Subcutaneous adipose tissue (tissue), 4 donors: ENCODE data around the gene RTBDN. TPM values are rescaled to one million over a fixed set of nuclear protein-coding genes. Genes with fewer than 3 reads are reported as not detected.

Source experiments
- CTCF ChIP-seq: fragments of 450-650 bp; IDR thresholded peaks from one replicate; pipeline ENCODE4 v1.5.1; 2016; ENCODE audit warnings: low read depth, mild to moderate bottlenecking, control low read depth, antibody characterized with exemption, moderate library complexity
- total RNA-seq, 4 donors: library from RNA; depleted of rRNA; stranded (reverse); fragments of >200 nt; gene quantifications; one replicate each; pipeline ENCODE4 v1.1.0, GENCODE V29; 2016

RTBDN gene
- total RNA-seq, 4 donors from 2014 or later, result not detected

DNA sequence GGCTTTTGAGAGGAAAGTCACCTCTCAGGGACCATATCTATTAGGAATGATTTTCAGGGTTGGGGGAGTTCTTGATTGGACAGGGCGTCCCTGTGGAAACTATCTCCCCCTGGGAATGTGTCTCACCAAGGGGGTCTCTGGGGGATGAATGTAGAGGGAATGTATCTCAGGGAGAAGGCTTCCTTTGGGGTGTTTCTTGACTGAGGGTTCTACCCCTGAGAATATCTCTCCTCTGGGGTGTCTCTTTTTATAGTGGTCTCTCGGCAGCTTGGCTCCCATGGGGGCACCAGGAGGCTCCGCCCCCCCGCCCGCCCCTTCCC, 1.0 kb downstream of the RTBDN start:
- TF ChIP-seq CTCF, result no peak

- TF ChIP-seq CTCF, result no peak
Observed at GRCh38 chr19:12828494-12828893, 5.9 kb downstream of the RTBDN start.

DNA sequence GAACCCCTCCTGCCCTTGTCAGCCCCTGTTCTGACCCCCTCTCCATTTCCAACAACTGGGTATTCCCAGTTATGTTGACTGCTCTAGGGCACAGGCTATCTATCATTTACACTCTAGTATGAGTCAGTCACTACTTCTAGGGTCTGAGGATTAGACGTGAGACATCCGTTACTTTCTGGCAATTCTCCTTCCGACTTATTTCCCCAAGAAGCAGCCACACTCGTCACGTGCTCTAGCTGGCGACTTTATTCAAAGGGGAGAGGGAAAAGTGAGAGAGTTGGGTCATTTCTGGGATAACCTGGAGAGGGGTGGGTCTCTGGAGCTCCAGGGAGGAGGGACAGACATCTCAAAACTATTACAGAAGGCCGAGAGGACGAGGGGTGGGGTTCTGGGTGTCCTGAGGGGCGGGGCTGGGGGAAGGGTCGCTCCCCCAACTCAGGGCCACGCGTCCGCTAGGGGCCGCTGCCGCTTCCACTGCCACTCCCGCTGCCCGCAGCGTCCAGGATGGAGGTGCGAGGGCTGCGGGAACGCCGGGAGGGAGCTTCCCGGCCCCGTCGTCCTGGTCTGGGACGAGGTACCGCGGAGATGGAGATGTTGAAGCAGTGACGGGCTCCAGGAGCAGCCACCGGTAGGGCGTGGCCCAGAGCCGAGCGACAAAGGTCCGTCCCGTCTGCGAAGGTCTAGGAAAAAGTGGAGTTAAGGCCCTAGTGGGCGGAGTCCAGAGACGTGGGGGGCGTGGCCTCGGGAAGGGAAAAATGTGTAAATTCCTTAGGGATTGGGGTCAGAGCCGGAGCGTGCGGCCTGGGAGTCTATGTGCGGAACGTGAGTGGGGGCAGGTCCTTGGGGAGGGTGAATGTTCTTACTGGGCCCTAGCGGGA, 8.9 kb downstream of the RTBDN start:
- no peak for TF ChIP-seq CTCF

DNA sequence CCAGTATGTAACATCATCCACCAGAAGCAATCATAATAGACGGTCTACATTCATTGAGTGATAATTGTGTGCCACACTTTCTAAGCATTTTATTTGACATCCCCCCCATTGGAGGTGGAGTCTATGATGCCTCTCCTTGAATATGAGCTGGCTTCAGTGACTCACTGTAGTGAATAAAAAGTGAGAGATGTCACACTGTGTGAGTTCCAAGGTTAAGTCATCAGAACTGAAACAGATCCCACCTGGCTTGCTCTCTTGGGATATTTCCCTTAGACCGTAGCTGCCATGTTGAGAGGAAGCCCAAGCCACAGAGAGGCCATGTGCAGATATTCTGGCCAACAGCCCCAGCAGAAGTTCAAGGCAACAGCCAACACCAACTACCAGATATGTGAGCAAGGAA, 12.6 kb downstream of the RTBDN start:
- TF ChIP-seq CTCF, result no peak

GRCh38 chr19:12815088-12815487, 19.3 kb downstream of the RTBDN start:
- no peak for TF ChIP-seq CTCF

DNA sequence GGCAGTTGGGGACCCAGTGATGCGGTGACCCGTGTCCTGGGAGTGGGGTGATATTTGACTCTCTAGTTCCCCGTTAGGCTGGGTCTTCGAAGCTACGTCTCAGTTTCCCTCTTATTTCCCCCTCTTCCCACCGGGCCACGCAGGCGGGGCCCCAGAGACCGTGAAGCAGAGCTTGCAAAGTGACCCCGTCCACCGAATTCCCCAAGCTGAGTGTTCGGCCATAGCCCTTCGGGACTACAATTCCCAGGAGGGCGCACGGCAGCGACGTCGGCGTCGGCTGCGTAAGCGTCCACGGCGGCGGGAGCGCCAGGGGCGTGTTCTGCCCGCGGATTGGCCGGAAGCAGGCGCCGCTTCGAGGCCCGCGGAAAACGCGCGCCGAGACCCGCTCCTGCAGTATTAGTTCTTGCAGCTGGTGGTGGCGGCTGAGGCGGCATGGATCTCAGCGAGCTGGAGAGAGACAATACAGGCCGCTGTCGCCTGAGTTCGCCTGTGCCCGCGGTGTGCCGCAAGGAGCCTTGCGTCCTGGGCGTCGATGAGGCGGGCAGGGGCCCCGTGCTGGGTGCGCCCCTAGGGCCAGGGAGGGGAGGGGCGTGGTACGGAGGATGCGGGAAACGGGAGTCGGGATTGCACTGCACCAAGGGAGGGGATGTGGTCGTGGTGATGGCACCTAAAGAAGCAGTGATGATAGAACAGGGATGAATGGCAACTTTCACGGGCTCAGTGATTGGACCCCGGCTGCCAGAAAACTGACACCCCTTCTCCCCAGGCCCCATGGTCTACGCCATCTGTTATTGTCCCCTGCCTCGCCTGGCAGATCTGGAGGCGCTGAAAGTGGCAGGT, 27.9 kb downstream of the RTBDN start, which contains the start of gene RNASEH2A:
RNASEH2A (plus strand) TSS at position 343 of the 840 bp plus-strand sequence; CDS start at position 433, 90 bp downstream.
- no peak for TF ChIP-seq CTCF

DNA sequence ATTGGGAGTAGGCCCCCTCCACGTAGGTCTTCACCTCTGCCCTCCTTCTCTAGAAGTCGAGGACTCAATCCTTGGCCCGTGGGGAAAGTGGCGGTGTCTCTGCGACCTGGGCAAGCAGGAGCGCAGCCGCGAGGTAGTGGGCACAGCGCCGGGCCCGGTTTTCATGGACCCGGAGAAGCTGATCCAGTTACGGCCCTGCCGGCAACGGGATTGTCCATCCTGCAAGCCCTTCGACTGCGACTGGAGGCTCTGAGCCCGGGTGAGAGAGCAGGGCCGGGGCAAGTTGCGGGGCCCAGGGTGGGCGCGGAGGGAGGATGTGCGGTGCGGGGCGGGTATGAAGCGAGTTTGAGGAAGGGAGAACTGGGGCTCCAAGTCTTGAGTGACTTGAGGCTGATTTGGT, 30.3 kb downstream of the RTBDN start:
- no peak for TF ChIP-seq CTCF
